HG03064 (cell line): ENCODE data around the gene HRH2.

Experiments used
- ATAC-seq: cut with Tn5 transposase; IDR thresholded peaks from one replicate; pipeline ENCODE4 v1.9.1; 2021; ENCODE audit warnings: low read depth; ENCODE audit not compliant: unreplicated experiment

The HRH2 gene

GRCh38 chr5:175734016-175734415, 76.1 kb downstream of the HRH2 start:
- no peak for ATAC-seq

- no peak for ATAC-seq
Measured at GRCh38 chr5:175734501-175734900, 76.6 kb downstream of the HRH2 start.

- ATAC-seq: no peak
Measured at GRCh38 chr5:175735701-175736100, 77.8 kb downstream of the HRH2 start.

- ATAC-seq: no peak
Measured at GRCh38 chr5:175736652-175737051, 78.8 kb downstream of the HRH2 start.

- ATAC-seq: no peak
Measured at GRCh38 chr5:175737481-175737880, 79.6 kb downstream of the HRH2 start.

GRCh38 chr5:175738126-175738525, 80.3 kb downstream of the HRH2 start:
- ATAC-seq: no peak

- no peak for ATAC-seq
Measured at GRCh38 chr5:175738602-175739133, 80.8 kb downstream of the HRH2 start.

- ATAC-seq: no peak
Measured at GRCh38 chr5:175740014-175740413, 82.1 kb downstream of the HRH2 start.

- ATAC-seq: no peak
Measured at GRCh38 chr5:175741556-175741955, 83.7 kb downstream of the HRH2 start.

- ATAC-seq: no peak
Measured at GRCh38 chr5:175742290-175742994, 84.6 kb downstream of the HRH2 start.

- no peak for ATAC-seq
Measured at GRCh38 chr5:175743676-175744210, 85.9 kb downstream of the HRH2 start.

- ATAC-seq: no peak
Measured at GRCh38 chr5:175745210-175745609, 87.3 kb downstream of the HRH2 start.

- no peak for ATAC-seq
Measured at GRCh38 chr5:175746851-175747250, 89.0 kb downstream of the HRH2 start.

GRCh38 chr5:175747539-175748060, 89.7 kb downstream of the HRH2 start:
- no peak for ATAC-seq

- ATAC-seq: no peak
Measured at GRCh38 chr5:175748650-175749049, 90.8 kb downstream of the HRH2 start.

- no peak for ATAC-seq
Measured at GRCh38 chr5:175749591-175749990, 91.7 kb downstream of the HRH2 start.

- ATAC-seq: no peak
Measured at GRCh38 chr5:175750511-175750931, 92.7 kb downstream of the HRH2 start.

- ATAC-seq: no peak
Measured at GRCh38 chr5:175751369-175751768, 93.5 kb downstream of the HRH2 start.

- no peak for ATAC-seq
Measured at GRCh38 chr5:175752826-175753535, 95.1 kb downstream of the HRH2 start.

- no peak for ATAC-seq
Measured at GRCh38 chr5:175753536-175754402, 95.9 kb downstream of the HRH2 start.
